HepG2 (cell line): ENCODE measurements around the gene ADRA2B. TPM values are rescaled to one million over a fixed set of nuclear protein-coding genes. Genes with fewer than 3 reads are reported as not detected.
"Not testable (repeated sequence)": the region's sequence is repeated elsewhere in the genome, so short reads cannot be mapped to it uniquely, and the experiment has no call there.

Experiments
- ATAC-seq: fragments of 200-7000 bp; cut with Tn5 transposase; 3 replicates; pipeline ENCODE4 v1.9.1; 2020; ENCODE audit warnings: mild to moderate bottlenecking, moderate library complexity
- BruUV-seq: library from RNA; stranded (reverse); fragments of 400-500 nt; replicated peaks from 2 replicates; lab custom pipeline; 2021; lab: Mats Ljungman, UMichigan
- CTCF ChIA-PET: fragments of 300-600 bp; formaldehyde crosslinking; extraction: SDS; loops from one replicate; lab custom pipeline; 2021; ENCODE audit warnings: low total read pairs, inconsistent platforms, low intra/inter-chr PET ratio; lab: Yijun Ruan, JAX
- POLR2A ChIA-PET: fragments of 350-600 bp; sonication (Branson Sonifier 250); formaldehyde crosslinking; loops from one replicate; lab custom pipeline; 2020; ENCODE audit warnings: antibody characterized with exemption, inconsistent platforms; lab: Yijun Ruan, JAX
- DNase-seq: peaks from one replicate; pipeline ENCODE4 v3.0.0-alpha.2; 2015; ENCODE audit warnings: low spot score
- FAIRE-seq: peaks from 3 replicates; lab custom pipeline; 2011; peaks lifted over from hg19 to GRCh38; lab: Jason Lieb, UNC
- H2AFZ ChIP-seq: one replicate; pipeline ENCODE4 v1.6.1; 2011; ENCODE audit warnings: low read length, inconsistent platforms
- H3K27ac ChIP-seq: fragments of 300-600 bp; 3 replicates; pipeline ENCODE4 v1.8.0; 2011; ENCODE audit warnings: mixed run types, mild to moderate bottlenecking, mixed read lengths, low read length, inconsistent platforms; ENCODE audit not compliant: insufficient read depth; ENCODE audit errors: extremely low read length
- H3K27me3 ChIP-seq, 2 experiments: fragments of 200-600 bp in 1 of 2; 2 replicates in 1 of 2; 3 replicates in 1 of 2; pipeline versions ENCODE4 v1.6.0 to v1.8.0; 2011; ENCODE audit warnings: low read length in 2 of 2, mild to moderate bottlenecking in 2 of 2, moderate library complexity in 2 of 2, inconsistent platforms in 1 of 2; ENCODE audit not compliant: insufficient read depth in 2 of 2, control insufficient read depth in 1 of 2
- H3K36me3 ChIP-seq, 2 experiments: fragments of 200-600 bp in 1 of 2; replicated peaks in 1 of 2; 2 replicates in 1 of 2; 3 replicates in 1 of 2; pipeline versions ENCODE4 v1.5.1 to v1.8.0; 2011; ENCODE audit warnings: low read length in 2 of 2, inconsistent platforms in 1 of 2; ENCODE audit not compliant: insufficient read depth in 2 of 2, control insufficient read depth in 1 of 2
- H3K4me1 ChIP-seq: 2 replicates; pipeline ENCODE4 v1.5.1; 2012; ENCODE audit warnings: low read length, inconsistent platforms; ENCODE audit not compliant: insufficient read depth
- H3K4me2 ChIP-seq: 2 replicates; pipeline ENCODE4 v1.6.0; 2011; ENCODE audit warnings: low read depth, low read length, inconsistent platforms
- H3K4me3 ChIP-seq, 3 experiments: fragments of 200-600 bp in 1 of 3; sonication (generic), shearing (Covaris generic) in 1 of 3; replicated peaks in 1 of 3; 2 replicates each; pipeline ENCODE4 v1.5.1; 2011 to 2016; ENCODE audit warnings: low read length in 3 of 3, inconsistent platforms in 2 of 3, low read depth in 2 of 3, mild to moderate bottlenecking in 2 of 3, control low read depth in 1 of 3, mixed read lengths in 1 of 3; ENCODE audit not compliant: insufficient read depth in 1 of 3
- H3K79me2 ChIP-seq: one replicate; pipeline ENCODE4 v1.6.1; 2011; ENCODE audit warnings: low read length, inconsistent platforms; ENCODE audit not compliant: insufficient read depth
- H3K9ac ChIP-seq: 2 replicates; pipeline ENCODE4 v1.6.0; 2011; ENCODE audit warnings: mild to moderate bottlenecking, low read depth, low read length, inconsistent platforms; ENCODE audit not compliant: insufficient read depth
- H3K9me3 ChIP-seq: 2 replicates; pipeline ENCODE4 v1.5.1; 2012; ENCODE audit warnings: mild to moderate bottlenecking, low read length
- H4K20me1 ChIP-seq: 2 replicates; pipeline ENCODE4 v1.6.0; 2011; ENCODE audit warnings: inconsistent platforms, mild to moderate bottlenecking, low read length, moderate library complexity; ENCODE audit not compliant: insufficient read depth
- ARNT ChIP-seq: fragments of 450-650 bp; IDR thresholded peaks from 2 replicates; pipeline ENCODE4 v1.6.1; 2017
- ATM ChIP-seq: fragments of 450-650 bp; IDR thresholded peaks from 2 replicates; pipeline ENCODE4 v1.7.1; 2017; ENCODE audit warnings: mild to moderate bottlenecking, borderline replicate concordance
- FOXA1 ChIP-seq, 2 experiments: fragments of 450-650 bp in 1 of 2; sonication (generic) in 1 of 2; formaldehyde crosslinking in 1 of 2; IDR thresholded peaks; 2 replicates each; pipeline versions ENCODE4 v1.4.0 to v1.6.1; 2016 to 2020; ENCODE audit warnings: missing genetic modification reagents in 1 of 2
- FOXK2 ChIP-seq: fragments of 450-650 bp; IDR thresholded peaks from 2 replicates; pipeline ENCODE4 v1.6.1; 2016
- IKZF1 ChIP-seq: fragments of 450-650 bp; IDR thresholded peaks from 2 replicates; pipeline ENCODE4 v1.7.1; 2016
- JUNB ChIP-seq: sonication (generic); formaldehyde crosslinking; IDR thresholded peaks from 2 replicates; pipeline ENCODE4 v1.8.0; 2022; ENCODE audit warnings: missing genetic modification reagents, mild to moderate bottlenecking, borderline replicate concordance
- LCORL ChIP-seq, 2 experiments: fragments of 450-650 bp in 1 of 2; sonication (generic) in 1 of 2; formaldehyde crosslinking in 1 of 2; IDR thresholded peaks; 2 replicates each; pipeline versions ENCODE4 v1.5.0 to v1.6.1; 2017 to 2020; ENCODE audit warnings: antibody characterized with exemption in 1 of 2, missing genetic modification reagents in 1 of 2
- RAD51 ChIP-seq: fragments of 450-650 bp; IDR thresholded peaks from 2 replicates; pipeline ENCODE4 v1.6.1; 2016; ENCODE audit warnings: borderline replicate concordance
- SOX6 ChIP-seq, 2 experiments: fragments of 450-650 bp in 1 of 2; sonication (generic) in 1 of 2; formaldehyde crosslinking in 1 of 2; IDR thresholded peaks; 2 replicates each; pipeline versions ENCODE4 v1.4.0 to v1.6.1; 2017 to 2020; ENCODE audit warnings: antibody characterized with exemption in 1 of 2, mild to moderate bottlenecking in 1 of 2, missing genetic modification reagents in 1 of 2
- TRIM22 ChIP-seq: fragments of 450-650 bp; IDR thresholded peaks from 2 replicates; pipeline ENCODE4 v1.6.1; 2017
- ZBTB40 ChIP-seq, 2 experiments: fragments of 450-650 bp in 1 of 2; sonication (generic) in 1 of 2; formaldehyde crosslinking in 1 of 2; IDR thresholded peaks; 2 replicates each; pipeline versions ENCODE4 v1.6.1 to v1.8.0; 2016 to 2022; ENCODE audit warnings: antibody characterized with exemption in 1 of 2, mild to moderate bottlenecking in 1 of 2, missing genetic modification reagents in 1 of 2
- ZNF207 ChIP-seq: fragments of 450-650 bp; IDR thresholded peaks from 2 replicates; pipeline ENCODE4 v1.6.1; 2016; ENCODE audit warnings: antibody characterized with exemption, borderline replicate concordance
- ZNF282 ChIP-seq: fragments of 450-650 bp; IDR thresholded peaks from 2 replicates; pipeline ENCODE4 v1.6.1; 2018; ENCODE audit not compliant: partially characterized antibody
- WGBS: methylation state at CpG from one replicate; pipeline ENCODE4 v1.1.6; 2017; ENCODE audit warnings: low lambda C conversion rate; 5-methylcytosine and 5-hydroxymethylcytosine counted together
- in situ Hi-C: cut with HindIII; loops from 2 replicates; pipeline ENCODE4 v1.10.0; 2017; ENCODE audit warnings: low pct_unique_long_range_greater_than_20kb; ENCODE audit not compliant: extremely low pct_ligation_motif_present
- intact Hi-C: fragments of 100-400 bp; cut with micrococcal nuclease; formaldehyde crosslinking; loops from one replicate; pipeline ENCODE4 v1.10.0; 2022; ENCODE audit not compliant: unreplicated experiment
- polyA plus RNA-seq, 8 experiments: library from polyadenylated mRNA; depleted of rRNA in 3 of 8; stranded (reverse) in 7 of 8; unstranded in 1 of 8; fragments of >200 nt; fragmentation: Illumina TruSeq in 4 of 8; extraction: Trizol in 4 of 8; gene quantifications; 2 replicates each; pipeline versions ENCODE4 v1.2.1 to v1.2.3, GENCODE V29; 2011 to 2016; ENCODE audit warnings: low read depth in 4 of 8, missing spikeins in 1 of 8, mixed read lengths in 1 of 8; ENCODE audit not compliant: insufficient read depth in 1 of 8
- total RNA-seq, 5 experiments: library from RNA; depleted of rRNA; stranded (reverse); fragments of >200 nt; fragmentation: Illumina TruSeq; extraction: Trizol; gene quantifications; 2 replicates each; pipeline ENCODE4 v1.2.3, GENCODE V29; 2016; ENCODE audit warnings: low read depth in 1 of 5

The ADRA2B gene
- total and polyA plus RNA-seq, 2 of the 13 experiments (the other 11 are each of a cell fraction or from before 2014, with no cell fraction given): not detected

GRCh38 chr2:96064047-96064675 is 52.2 kb downstream of the ADRA2B start:
- intact Hi-C loops (loop anchor here (10.0 kb wide), 1 partner anchor 51 kb away; the partner anchor contains the start of gene ADRA2B), in situ Hi-C loops (loop anchor here (25.0 kb wide), 1 partner anchor 1598 kb away; the partner anchor contains the start of genes ACTR1B and C2orf92)
- FAIRE-seq; DNase-seq; H3K36me3 ChIP-seq; H3K9me3 ChIP-seq; CTCF ChIA-PET; H3K4me3 ChIP-seq; BruUV-seq; H3K4me2 ChIP-seq; H3K79me2 ChIP-seq; ATAC-seq; H3K27me3 ChIP-seq; H3K9ac ChIP-seq; H3K27ac ChIP-seq; H4K20me1 ChIP-seq; H2AFZ ChIP-seq; TF ChIP-seq SOX6, ZBTB40, LCORL, FOXA1 (CRISPR knock-in tag; IDR thresholded peaks at IDR 0.05): not testable (repeated sequence)
- POLR2A ChIA-PET: interaction anchor here (0.6 kb wide), 1 partner anchor 1582 kb away, joined by 4 read pairs; the partner anchor contains the start of gene COX5B
- H3K4me1 ChIP-seq: peaks cover 82% of the 10 kb centered on the region
- 67% methylated on average over 2 of the region's 3 CpGs for WGBS
- TF ChIP-seq SOX6 (IDR thresholded peaks at IDR 0.05) (peak; percentile 81; the same call in 1 of the 2 replicates), ARNT (peak; percentile 68; the same call in 1 of the 2 replicates), ZNF282 (peak; percentile 44), TRIM22 (peak; percentile 83; the same call in 1 of the 2 replicates), ATM (peak; percentile 80; the same call in 1 of the 2 replicates), IKZF1 (0 out of 2 replicates have a peak, but pooled peaks have one; percentile 45), ZBTB40 (IDR thresholded peaks at IDR 0.05) (peak; percentile 33; the same call in 1 of the 2 replicates), FOXK2 (0 out of 2 replicates have a peak, but pooled peaks have one; percentile 23), JUNB (CRISPR knock-in tag) (0 out of 2 replicates have a peak, but pooled peaks have one; percentile 5), LCORL (IDR thresholded peaks at IDR 0.05) (peak; percentile 48; the same call in 1 of the 2 replicates), ZNF207 (0 out of 2 replicates have a peak, but pooled peaks have one; percentile 16), RAD51 (peak; percentile 22; the same call in 1 of the 2 replicates), FOXA1 (IDR thresholded peaks at IDR 0.05) (peak; percentile 21; the same call in 1 of the 2 replicates)
